ENCODE data around the gene CEACAM1.

DNA sequence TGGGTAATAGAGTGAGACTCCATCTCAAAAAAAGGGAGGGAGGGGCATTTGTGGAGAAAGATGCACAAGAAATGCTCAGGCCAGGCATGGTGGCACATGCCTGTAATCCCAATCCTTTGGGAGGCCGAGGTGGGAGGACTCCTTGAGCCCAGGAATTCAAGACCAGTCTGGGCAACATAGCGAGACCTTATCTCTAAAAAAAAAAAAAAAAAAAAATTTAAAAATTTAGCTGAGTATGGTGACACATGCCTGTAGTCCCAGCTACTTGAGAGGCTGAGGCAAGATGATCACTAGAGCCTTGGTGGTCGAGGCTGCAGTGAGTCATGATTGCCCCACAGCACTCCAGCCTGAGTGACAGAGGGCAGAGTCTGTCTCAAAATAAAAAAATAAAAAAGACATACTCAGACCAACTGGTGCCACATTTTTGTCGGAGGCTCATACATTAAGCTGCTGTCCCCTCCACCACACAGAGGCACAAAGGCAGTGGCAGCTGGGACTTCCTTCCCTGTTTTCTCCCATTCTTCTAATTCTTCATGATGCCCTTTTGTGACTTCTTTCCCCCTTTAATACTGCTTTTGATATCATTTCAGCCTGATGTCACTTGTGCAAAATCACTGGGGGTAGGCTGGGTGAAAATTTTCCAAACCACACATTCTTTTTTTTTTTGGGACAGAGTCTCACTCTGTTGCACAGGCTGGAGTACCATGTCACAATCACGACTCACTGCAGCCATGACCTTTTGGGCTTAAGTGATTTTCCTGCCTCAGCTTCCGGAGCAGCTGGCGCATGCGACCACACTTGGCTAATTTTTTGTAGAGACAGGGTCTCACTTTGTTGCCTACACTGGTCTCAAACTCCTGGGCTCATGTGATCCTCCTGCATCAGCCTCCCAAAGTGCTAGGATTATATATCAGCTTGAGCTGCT lies 58.7 kb downstream of the CEACAM1 start:
- TF ChIP-seq, protein P1, sequence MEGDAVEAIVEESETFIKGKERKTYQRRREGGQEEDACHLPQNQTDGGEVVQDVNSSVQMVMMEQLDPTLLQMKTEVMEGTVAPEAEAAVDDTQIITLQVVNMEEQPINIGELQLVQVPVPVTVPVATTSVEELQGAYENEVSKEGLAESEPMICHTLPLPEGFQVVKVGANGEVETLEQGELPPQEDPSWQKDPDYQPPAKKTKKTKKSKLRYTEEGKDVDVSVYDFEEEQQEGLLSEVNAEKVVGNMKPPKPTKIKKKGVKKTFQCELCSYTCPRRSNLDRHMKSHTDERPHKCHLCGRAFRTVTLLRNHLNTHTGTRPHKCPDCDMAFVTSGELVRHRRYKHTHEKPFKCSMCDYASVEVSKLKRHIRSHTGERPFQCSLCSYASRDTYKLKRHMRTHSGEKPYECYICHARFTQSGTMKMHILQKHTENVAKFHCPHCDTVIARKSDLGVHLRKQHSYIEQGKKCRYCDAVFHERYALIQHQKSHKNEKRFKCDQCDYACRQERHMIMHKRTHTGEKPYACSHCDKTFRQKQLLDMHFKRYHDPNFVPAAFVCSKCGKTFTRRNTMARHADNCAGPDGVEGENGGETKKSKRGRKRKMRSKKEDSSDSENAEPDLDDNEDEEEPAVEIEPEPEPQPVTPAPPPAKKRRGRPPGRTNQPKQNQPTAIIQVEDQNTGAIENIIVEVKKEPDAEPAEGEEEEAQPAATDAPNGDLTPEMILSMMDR (IDR thresholded peaks at IDR 0.05), result no peak
- no peak for TF ChIP-seq EZH2phosphoT487 (IDR thresholded peaks at IDR 0.05)

All from neural progenitor cell (in vitro differentiated cells).